NCI-H460 (cell line): ENCODE measurements around the gene SORBS2. TPM values are rescaled to one million over a fixed set of nuclear protein-coding genes. Genes with fewer than 3 reads are reported as not detected.

Experiments
- DNase-seq: peaks from one replicate; pipeline ENCODE4 v3.0.0-alpha.2; 2016; ENCODE audit warnings: low read depth; ENCODE audit errors: extremely low read depth
- total RNA-seq: library from RNA; depleted of rRNA; stranded (reverse); fragments of >200 nt; shearing (Covaris generic); gene quantifications from 2 replicates; pipeline ENCODE4 v1.2.3, GENCODE V29; 2014

The SORBS2 gene
- total RNA-seq, 1 experiment from 2014 or later = 23.8 TPM

DNA sequence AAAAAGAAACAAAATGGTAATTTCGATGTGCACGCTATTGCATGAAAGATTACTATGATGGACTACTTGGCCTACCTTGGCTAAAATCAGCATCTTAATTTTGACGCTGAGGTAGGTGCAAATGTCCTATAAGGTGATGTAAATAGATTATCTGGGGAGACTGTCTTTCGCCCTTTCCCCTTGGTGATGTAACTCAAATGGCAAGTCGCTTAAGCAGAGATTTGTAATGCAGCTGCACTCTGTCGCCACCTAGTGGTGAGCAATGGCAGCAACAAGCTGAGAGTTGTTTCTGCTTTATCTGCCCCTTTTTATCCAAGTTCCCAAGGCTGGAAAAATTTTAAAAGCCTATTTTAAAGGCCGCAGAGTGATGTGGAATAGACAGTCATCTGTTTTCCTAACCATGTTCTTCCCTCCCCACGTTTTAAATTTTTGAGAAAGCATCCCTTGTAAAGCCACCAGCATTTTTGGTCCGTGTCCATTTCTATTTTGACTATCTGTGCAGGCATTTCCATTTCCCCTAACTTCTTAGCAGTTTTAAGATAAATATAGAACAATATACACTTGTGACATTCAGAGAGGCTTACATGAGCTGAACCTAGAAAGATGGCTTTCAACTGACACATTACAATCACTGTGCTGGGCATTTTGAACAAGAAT is 214.3 kb downstream of the SORBS2 start:
- peak; percentile 62 for DNase-seq

GRCh38 chr4:185592845-185593488 is 219.0 kb downstream of the SORBS2 start:
- no peak for DNase-seq

DNA sequence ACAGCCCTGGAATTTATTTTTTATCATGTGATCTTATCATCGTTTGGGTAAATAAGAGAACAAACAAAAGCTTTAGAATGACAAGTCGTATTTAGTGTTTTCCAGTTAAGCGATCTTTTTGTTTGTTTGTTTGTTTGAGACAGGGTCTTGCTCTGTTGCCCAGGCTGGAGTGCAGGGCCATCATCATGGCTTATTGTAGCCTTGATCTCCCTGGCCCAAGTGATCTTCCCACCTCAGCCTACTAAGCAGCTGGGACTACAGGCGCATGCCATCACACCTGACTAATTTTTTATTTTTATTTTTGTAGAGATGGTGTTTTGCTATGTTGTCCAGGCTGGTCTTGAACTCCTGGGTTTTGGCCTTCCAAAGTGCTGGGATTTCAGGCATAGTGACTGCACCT is 219.6 kb downstream of the SORBS2 start:
- DNase-seq = no peak

- no peak for DNase-seq
These were observed 220.3 kb downstream of the SORBS2 start for GRCh38 chr4:185591679-185592141.

- DNase-seq = no peak
These were observed 221.0 kb downstream of the SORBS2 start for GRCh38 chr4:185590982-185591381.

DNA sequence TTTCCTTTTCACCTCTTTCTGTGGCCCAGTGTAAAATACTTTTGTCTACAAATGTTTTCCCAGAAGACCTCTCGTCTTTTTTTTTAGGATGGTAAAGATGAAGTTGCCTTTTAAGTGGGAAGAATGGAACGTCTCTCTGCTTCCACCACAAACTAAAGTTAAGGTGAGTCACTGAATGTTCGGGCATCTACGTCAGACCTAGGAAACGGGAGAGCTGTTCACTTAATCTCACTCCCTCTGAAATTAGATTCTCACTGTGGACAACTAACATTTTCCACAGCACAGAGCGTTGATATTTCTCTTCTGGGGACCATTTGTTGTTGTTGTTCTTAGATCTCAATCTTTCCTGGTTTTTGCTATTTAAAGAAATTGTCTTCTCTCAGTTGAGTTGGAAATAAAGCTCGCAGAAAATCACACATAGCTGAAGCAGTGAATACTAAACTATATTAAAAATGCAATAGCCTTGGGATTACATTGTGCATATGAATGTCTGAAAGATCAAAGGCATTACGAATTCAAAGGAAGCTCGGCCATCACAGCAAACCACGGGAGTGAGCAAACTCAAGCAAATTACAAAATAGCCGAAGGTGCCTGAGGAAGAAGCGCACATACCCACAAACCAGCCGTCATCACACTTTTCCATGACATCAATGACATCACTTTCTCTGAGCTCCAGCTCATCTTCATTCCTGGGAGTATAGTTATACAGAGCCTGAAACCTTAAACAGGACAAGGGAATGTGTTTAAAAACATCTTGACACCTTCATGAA is 222.7 kb downstream of the SORBS2 start:
- no peak for DNase-seq

- DNase-seq = no peak
These were observed 224.4 kb downstream of the SORBS2 start for GRCh38 chr4:185587427-185588161.

DNA sequence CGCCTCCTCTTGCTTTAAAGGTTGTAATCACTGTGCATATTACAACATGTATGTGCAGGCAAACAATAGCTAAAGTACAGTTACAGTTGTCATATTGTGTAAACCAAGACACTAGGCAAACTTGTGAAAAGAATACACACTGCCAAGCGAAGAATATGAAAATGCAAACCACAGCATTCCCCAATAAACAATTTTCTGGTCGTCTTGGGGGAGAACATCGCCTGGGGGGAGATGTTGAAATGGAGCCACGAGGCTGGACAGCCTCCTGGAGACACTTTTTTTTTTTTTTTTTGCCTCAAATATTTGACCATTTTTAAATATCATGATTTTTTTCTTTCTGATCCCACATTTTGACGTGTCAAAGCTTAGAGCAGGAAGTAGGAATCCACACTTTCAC is 225.0 kb downstream of the SORBS2 start:
- DNase-seq = no peak

DNA sequence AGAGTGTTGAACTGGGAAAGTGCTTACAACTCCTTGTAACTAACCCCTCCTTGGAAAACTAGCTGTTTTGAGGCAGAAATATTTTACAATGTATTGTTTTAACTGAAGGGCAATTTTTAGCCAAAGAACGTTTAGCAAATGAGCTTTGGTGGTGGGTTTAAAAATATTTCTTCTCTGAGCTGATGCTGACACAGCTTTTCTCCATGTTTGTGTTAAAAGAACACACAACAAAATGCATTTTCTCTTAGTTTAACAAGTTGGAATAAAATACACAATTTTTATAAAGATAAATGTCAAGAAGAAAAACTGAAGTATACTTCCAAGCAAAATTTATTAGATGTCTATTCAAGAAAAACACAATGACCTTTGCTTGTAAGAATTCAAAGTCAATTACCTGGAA is 226.8 kb downstream of the SORBS2 start:
- DNase-seq = no peak

DNA sequence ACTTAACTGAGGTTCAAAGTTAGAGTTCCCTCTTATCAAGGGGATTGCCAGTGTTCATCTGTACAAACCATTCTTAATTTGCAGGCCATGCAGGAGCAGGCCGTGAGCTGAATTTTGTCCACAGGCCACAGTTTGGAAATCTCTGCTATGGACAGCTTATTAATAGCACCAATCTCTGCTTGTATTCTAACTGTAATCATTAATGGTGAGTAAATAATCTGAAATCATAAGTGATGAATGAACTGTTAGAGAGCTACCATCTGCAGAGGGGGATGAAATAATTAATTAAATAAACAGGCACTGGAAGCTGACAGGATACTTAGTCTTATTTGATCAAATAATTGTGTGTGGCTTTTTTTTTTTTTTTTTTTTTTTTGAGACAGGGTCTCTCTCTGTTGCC is 228.2 kb downstream of the SORBS2 start:
- DNase-seq = no peak

GRCh38 chr4:185582651-185583400 is 229.2 kb downstream of the SORBS2 start:
- DNase-seq = no peak

DNA sequence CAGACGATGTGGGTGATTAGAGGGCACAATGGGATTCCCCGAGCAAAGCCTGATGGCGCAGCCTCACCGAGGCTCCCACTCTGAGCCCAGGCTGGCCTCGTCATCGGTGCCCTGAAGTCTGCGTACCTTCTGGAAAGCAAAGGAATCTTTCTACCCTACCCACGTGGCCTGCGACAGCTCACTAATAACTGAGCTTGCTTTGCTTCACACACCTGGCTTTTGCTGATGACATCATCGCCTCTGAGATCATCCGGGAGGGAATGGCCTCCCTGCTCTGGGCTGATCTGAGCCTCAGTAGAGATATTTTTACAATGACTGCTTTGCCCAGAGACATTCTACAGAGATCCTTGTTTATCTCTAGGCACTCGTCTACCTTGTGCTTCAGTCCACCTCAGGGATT is 231.3 kb downstream of the SORBS2 start:
- no peak for DNase-seq

- DNase-seq = no peak
These were observed 233.7 kb downstream of the SORBS2 start for GRCh38 chr4:185578284-185578683.

DNA sequence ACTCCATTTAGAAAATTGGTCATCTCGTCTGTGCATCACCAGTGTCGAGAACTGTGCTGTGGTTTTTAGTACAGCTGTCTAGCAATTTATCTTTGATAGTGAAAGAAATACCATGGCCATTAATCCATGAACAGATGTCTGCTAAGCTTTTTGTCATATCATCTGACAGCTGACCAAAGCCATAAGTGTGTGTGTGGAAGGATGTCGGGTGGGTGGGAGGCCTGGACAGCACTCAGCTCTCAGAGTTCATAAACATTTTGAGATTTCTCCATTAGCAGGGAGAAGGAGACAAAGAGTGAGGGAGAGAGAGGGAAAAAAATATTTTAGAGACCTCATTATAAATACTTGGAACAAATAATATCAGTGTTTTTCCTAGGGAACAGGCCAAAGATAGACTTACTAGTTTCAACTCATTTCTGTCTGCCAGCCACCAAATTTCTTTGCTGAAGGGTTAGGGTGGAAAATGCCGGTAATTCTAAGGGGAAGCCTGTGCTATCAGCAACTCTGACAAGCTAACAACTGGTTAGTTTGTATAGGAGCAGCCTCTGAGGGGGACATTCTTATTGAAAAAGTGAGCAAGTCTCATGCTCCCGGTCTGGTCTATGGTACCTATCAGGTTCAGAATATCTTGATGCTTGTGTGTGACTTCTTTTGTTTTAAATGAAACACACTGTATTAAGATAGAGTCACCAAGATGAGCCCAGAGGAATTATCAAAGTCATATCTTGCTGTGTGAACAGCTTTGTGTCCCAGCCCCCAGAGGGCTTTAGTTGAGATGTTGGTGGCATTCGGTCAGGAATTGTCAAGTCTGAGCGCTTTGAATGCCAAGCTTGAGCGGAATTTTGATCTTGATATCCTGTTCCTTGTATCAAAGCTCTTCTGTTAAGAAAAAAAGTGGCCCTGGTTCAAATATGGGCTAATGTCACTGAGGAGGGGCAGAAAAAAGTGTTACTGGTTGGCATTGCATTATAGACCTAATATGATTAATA is 234.7 kb downstream of the SORBS2 start:
- no peak for DNase-seq

- DNase-seq = no peak
These were observed 235.6 kb downstream of the SORBS2 start for GRCh38 chr4:185576314-185576961.

- peak; percentile 78 for DNase-seq
These were observed 238.3 kb downstream of the SORBS2 start for GRCh38 chr4:185573651-185574199.

DNA sequence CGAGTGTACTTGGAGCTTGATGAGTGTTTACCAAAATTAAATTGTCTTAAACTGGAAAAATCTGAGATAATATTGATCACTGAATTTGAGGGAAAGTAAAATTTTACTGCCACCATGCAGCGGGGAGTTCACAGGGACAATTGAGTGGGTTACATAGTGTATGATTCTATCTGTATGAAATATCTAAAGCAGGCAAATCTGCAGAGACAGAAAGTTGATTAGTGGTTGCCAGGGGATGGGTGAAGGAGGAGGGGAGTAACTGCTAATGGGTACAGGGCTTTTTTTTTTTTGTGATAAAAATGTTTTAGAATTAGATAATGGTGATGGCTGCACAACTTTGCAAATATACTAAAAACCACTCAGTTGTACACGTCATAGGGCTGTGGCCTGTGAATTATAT is 241.3 kb downstream of the SORBS2 start:
- no peak for DNase-seq
